Measurements from ENCODE around the gene USP36.
A peak's percentile ranks its signal among the peaks of the same experiment; 100 is the strongest.

- TF ChIP-seq, protein P1, sequence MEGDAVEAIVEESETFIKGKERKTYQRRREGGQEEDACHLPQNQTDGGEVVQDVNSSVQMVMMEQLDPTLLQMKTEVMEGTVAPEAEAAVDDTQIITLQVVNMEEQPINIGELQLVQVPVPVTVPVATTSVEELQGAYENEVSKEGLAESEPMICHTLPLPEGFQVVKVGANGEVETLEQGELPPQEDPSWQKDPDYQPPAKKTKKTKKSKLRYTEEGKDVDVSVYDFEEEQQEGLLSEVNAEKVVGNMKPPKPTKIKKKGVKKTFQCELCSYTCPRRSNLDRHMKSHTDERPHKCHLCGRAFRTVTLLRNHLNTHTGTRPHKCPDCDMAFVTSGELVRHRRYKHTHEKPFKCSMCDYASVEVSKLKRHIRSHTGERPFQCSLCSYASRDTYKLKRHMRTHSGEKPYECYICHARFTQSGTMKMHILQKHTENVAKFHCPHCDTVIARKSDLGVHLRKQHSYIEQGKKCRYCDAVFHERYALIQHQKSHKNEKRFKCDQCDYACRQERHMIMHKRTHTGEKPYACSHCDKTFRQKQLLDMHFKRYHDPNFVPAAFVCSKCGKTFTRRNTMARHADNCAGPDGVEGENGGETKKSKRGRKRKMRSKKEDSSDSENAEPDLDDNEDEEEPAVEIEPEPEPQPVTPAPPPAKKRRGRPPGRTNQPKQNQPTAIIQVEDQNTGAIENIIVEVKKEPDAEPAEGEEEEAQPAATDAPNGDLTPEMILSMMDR (IDR thresholded peaks at IDR 0.05) = no peak
- TF ChIP-seq, protein P2, sequence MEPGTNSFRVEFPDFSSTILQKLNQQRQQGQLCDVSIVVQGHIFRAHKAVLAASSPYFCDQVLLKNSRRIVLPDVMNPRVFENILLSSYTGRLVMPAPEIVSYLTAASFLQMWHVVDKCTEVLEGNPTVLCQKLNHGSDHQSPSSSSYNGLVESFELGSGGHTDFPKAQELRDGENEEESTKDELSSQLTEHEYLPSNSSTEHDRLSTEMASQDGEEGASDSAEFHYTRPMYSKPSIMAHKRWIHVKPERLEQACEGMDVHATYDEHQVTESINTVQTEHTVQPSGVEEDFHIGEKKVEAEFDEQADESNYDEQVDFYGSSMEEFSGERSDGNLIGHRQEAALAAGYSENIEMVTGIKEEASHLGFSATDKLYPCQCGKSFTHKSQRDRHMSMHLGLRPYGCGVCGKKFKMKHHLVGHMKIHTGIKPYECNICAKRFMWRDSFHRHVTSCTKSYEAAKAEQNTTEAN (CRISPR knock-in tag; IDR thresholded peaks at IDR 0.05) = no peak
- TF ChIP-seq, protein P3, sequence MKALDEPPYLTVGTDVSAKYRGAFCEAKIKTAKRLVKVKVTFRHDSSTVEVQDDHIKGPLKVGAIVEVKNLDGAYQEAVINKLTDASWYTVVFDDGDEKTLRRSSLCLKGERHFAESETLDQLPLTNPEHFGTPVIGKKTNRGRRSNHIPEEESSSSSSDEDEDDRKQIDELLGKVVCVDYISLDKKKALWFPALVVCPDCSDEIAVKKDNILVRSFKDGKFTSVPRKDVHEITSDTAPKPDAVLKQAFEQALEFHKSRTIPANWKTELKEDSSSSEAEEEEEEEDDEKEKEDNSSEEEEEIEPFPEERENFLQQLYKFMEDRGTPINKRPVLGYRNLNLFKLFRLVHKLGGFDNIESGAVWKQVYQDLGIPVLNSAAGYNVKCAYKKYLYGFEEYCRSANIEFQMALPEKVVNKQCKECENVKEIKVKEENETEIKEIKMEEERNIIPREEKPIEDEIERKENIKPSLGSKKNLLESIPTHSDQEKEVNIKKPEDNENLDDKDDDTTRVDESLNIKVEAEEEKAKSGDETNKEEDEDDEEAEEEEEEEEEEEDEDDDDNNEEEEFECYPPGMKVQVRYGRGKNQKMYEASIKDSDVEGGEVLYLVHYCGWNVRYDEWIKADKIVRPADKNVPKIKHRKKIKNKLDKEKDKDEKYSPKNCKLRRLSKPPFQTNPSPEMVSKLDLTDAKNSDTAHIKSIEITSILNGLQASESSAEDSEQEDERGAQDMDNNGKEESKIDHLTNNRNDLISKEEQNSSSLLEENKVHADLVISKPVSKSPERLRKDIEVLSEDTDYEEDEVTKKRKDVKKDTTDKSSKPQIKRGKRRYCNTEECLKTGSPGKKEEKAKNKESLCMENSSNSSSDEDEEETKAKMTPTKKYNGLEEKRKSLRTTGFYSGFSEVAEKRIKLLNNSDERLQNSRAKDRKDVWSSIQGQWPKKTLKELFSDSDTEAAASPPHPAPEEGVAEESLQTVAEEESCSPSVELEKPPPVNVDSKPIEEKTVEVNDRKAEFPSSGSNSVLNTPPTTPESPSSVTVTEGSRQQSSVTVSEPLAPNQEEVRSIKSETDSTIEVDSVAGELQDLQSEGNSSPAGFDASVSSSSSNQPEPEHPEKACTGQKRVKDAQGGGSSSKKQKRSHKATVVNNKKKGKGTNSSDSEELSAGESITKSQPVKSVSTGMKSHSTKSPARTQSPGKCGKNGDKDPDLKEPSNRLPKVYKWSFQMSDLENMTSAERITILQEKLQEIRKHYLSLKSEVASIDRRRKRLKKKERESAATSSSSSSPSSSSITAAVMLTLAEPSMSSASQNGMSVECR (CRISPR knock-in tag; IDR thresholded peaks at IDR 0.05; ENCODE audit: borderline replicate concordance) = no peak
- TF ChIP-seq GABPB1 (CRISPR knock-in tag; IDR thresholded peaks at IDR 0.05) = peak; percentile 23; the same call in 1 of the 2 replicates
Observed at GRCh38 chr17:78746263-78746948, 94.2 kb downstream of the USP36 start.
